Embryonic facial prominence (tissue), 1 donor: ENCODE data around the gene GLI3.
A peak's percentile ranks its signal among the peaks of the same experiment; 100 is the strongest.
"Not testable (repeated sequence)": the region's sequence is repeated elsewhere in the genome, so short reads cannot be mapped to it uniquely, and the experiment has no call there.

Experiments used
- DNase-seq: peaks from one replicate; pipeline ENCODE4 v3.0.0-alpha.2; 2016; ENCODE audit errors: extremely low spot score

The GLI3 gene

DNA sequence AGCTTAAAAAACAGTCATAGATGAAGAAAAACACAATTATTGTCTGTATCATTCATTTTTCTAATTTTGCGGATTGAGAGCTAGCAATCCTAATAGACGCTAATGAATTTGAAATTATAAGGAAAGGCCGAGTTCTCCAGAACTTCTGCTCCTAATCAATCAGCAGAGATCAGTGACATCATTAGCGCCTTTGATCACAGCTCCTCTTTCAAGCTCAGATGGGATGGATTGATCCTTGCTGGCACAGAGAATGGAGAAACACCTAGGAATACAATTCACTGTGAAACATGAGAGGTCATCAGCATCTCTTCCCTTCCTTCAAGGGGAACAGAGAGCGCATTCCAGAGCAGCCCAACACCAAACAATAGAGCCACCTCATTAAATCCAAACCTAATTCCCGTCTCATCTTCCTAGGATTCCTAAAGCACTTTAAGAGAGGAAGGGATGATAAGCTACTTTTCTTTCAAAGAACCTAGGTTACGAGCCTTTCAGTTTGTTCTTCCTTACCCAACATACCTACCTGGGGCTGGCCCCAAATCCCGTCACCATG, 24.4 kb downstream of the GLI3 start:
- no peak for DNase-seq

- no peak for DNase-seq
These were observed 25.1 kb downstream of the GLI3 start for GRCh38 chr7:42211938-42212337.

DNA sequence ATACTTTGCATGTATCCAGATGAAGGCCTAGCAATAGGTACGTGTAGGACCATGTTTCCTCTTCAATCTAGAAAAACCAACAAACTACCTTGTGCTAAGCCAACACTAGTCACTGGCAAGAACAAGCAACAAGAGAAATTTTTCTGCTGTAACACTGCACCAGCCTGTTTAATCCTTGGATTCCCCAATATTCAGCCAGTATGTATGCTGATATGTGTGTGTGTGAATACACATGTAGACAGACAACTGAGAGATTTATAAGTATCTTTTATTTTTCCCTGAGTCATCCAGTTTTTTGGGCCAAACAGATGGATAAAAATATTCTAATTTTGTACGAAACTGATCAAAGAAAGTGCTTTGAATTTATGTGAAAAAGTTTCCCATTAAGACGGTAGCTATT, 26.2 kb downstream of the GLI3 start:
- no peak for DNase-seq

DNA sequence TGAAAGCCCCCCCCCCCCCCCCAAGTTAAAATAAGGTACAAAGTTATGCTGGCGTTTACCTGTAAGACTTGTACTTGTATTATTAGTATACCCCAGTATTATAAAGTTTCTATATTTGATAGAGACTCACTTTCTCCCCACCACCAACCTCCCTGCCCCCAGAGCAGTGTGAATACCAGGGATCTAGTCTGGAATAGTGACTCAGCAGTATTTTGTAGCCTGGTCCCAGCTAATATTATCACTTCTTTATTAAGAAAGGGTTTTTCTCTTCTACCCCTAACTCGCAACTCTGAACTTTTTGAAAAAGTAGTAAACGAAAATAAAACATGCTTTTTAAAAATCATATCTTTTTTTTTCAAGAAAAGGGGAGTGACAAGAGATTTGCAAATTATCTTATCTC, 26.7 kb downstream of the GLI3 start:
- no peak for DNase-seq

DNA sequence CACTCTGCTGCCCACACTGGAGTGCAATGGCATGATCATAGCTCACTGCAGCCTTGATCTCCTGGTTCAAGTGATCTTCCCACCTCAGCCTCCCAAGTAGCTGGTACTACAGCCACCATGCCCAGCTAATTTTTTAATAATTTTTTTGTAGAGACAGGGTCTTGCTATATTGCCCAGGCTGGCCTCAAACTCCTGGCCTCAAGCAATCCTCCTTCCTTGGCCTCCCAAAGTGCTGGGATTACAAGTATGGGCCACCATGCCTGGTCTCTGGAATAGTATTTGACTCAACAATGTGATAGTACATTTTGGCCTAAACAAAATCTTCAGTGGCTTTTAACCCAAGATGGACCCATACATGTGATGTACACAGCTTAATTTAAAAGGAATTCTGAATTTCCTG, 27.9 kb downstream of the GLI3 start:
- not testable (repeated sequence) for DNase-seq

DNA sequence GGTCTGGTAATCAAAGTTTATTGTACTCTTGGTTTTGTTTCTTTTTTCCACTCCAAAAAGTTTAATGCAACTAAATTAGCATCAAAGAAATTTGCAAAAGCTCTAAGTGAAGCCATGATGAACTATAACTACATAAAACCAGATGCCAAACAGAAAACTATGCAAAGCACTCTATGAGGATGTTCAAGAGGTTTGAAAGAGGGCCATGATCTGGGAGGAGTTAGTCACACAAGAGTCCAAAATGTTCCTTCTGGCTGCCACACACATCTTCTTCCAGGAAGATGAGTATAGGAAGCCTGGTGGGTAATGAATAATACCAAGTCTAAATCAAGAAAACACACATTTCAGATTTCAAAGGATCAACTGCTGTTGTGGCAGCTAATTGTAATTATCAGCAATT, 28.4 kb downstream of the GLI3 start:
- DNase-seq, result peak; percentile 60

GRCh38 chr7:42207420-42207819, 29.6 kb downstream of the GLI3 start:
- no peak for DNase-seq

- no peak for DNase-seq
These were observed 33.7 kb downstream of the GLI3 start for GRCh38 chr7:42203336-42203735.

GRCh38 chr7:42202601-42203000, 34.4 kb downstream of the GLI3 start:
- no peak for DNase-seq

DNA sequence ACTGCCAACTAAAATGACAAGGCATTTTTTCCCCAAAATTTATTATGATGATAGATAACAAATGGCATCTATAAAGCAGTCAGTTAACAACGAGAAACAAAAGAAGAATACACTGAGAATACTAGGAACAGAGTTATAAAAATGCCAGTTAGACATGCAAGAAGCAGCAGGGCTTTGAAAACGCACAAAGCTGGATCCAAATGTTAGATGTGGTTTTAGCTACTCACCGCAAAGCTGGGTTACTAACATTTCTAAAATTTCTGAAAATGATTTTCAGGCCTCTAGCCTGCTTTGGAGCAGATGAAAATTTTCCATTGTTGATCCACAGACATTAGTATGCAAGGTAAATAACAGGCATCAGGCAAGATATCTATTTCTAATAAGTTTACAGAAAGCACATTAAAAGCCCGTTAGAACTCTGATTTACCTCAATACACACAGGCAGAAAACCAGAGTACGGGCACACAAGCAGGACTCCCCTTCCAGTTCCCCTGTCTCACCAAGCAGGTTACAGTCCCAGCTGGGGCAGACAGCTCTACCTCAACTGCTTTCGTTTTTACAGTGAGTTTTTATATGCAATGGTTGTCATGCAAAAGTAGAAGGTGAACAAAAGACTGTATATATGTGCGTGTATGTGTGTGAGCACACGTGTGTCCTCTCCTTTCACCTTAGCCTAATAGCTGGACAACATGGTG, 37.9 kb downstream of the GLI3 start:
- no peak for DNase-seq

GRCh38 chr7:42198296-42198695, 38.7 kb downstream of the GLI3 start:
- DNase-seq, result no peak

DNA sequence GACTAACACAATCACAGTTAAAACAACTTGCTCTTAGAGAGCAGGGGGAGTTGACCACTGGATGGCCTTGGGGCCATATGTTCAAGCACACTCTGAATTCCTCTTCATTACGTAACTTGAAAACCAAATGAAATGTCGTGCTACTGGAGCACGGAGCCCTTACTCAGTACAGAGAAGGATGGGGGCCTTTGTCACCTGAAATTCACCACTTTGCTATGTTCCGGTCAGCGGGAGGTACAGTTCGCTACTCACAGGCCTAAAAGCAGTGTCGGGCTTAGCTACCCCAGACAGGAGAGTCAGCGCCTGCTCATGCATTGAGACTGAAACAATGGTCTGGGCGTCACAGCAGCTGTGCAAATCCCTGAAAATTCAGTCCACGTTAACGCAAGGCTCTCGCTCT, 39.6 kb downstream of the GLI3 start:
- DNase-seq, result no peak

GRCh38 chr7:42194238-42194637, 42.8 kb downstream of the GLI3 start:
- no peak for DNase-seq

- DNase-seq, result no peak
These were observed 43.4 kb downstream of the GLI3 start for GRCh38 chr7:42193471-42194129.

DNA sequence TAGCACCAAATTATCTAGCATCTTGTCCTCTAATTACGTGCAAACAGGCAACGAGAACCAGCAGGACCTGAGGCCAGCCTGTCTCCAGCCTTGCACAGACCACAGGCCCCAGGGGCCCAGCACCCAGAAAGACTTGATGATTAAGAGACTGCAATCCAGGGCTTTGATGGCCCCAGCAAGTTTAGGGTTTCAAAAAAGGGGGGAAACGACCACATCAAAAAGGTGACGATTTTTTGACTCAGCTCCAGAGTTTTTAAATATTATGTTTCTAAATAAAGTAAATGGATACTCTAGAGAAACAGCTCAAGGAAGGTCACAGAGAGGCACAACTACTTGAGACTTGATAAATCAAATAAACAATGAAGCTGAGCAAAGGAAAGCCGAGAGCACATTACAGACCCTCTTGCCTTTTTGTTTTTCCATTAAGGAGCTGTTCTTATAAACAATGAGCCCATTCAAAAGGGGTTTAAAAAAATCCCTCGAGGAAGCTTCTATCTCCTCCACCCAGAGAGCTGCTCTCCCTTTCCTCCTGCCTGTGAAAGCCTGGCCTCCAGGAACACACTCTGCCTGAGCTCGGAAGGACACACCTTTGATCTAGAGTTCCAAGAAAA, 44.1 kb downstream of the GLI3 start:
- no peak for DNase-seq

DNA sequence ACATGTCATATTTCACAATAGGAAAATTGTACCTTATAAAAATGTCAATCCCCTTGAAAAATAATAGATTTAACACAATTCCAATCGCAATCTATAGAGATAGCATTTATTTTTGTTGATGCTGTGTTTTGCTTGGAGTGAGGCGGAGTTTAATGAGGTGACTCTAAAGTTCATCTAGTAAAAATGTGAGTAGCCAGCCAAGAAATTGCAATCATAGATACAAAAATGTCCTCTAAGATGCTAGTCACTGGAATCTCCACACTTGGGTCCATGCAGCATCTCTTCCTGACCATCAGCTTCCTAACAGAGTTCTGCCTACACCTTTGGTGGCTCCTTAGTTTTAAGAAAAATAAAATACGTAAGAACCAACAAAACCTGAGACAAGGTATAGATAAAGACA, 44.9 kb downstream of the GLI3 start:
- no peak for DNase-seq

DNA sequence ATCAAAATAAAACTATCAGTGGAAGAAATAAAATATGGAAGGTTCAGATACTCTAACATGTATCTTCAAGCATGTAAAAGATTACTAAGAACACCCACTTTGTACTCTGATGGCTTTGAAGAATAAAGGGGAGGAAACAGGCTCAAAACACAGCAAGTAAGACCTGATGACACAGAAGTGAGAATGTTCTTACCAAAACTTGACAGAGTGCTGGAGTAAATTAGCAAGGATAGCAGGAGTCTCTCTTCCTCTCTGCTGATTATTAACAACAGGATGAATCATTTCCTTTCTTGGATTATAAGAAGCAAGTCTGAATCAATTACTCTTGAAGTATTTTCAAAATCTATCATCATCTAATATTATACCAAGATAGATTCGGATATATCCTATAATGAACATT, 47.5 kb downstream of the GLI3 start:
- DNase-seq, result no peak

DNA sequence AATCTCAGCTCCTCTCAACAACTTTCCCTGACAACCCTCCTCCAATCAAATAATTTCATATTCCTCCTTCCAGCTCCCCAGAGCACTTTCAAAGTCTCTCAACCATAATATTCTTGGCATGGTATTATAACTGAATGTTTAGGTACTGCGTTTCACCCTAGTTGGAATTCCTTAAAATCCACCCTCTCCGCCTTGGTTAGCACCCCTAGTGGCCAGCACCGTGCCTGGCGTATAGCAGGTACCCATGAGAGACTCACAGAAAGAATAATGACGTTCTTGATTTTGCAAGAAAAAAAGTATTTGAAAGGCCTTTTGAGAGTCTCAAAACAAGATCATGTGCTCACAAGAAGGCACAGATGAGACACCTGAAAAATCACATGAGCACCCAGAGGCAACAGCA, 50.9 kb downstream of the GLI3 start:
- DNase-seq, result no peak

DNA sequence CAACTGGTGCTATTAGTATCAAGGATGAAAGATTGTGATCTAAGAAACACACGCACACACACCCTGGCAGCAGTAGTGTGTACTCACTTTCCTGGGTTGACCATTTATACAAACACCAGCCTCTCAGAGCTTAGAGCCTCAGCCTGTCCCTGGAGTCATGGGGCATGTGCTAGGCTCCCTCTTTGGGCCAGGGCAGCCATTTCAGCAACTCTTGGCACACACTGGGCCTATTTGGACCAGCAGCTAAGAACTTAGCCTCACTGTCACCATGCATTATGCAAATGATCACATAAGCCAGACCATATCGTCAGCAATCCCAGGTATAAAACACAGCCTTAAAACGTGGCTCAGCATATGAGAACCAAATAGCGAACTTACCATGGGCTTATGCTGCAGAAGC, 51.3 kb downstream of the GLI3 start:
- no peak for DNase-seq

GRCh38 chr7:42183547-42183946, 53.5 kb downstream of the GLI3 start:
- DNase-seq, result no peak

GRCh38 chr7:42181566-42181965, 55.4 kb downstream of the GLI3 start:
- DNase-seq, result no peak

GRCh38 chr7:42180806-42181205, 56.2 kb downstream of the GLI3 start:
- DNase-seq, result no peak

- DNase-seq, result no peak
These were observed 60.3 kb downstream of the GLI3 start for GRCh38 chr7:42176724-42177101.
